Measurements from ENCODE around the gene ADCY2.
"Not testable (repeated sequence)": the region's sequence is repeated elsewhere in the genome, so short reads cannot be mapped to it uniquely, and the experiment has no call there.

Gene ADCY2

GRCh38 chr5:7395432-7395946, 449 bp upstream of the ADCY2 start:
- no peak for DNase-seq (ENCODE audit: low read depth in 2 of 2)

- DNase-seq (ENCODE audit: low read depth in 2 of 2) = no peak
Measured at GRCh38 chr5:7396713-7397454, 946 bp downstream of the ADCY2 start.

GRCh38 chr5:7397937-7398336, 2.0 kb downstream of the ADCY2 start:
- DNase-seq (ENCODE audit: low read depth in 2 of 2) = no peak

GRCh38 chr5:7398596-7399280, 2.8 kb downstream of the ADCY2 start:
- DNase-seq (ENCODE audit: low read depth in 2 of 2) = no peak

- DNase-seq (ENCODE audit: low read depth in 2 of 2) = no peak
Measured at GRCh38 chr5:7405277-7405676, 9.3 kb downstream of the ADCY2 start.

- DNase-seq (ENCODE audit: low read depth in 2 of 2) = no peak
Measured at GRCh38 chr5:7410936-7411511, 15.1 kb downstream of the ADCY2 start.

GRCh38 chr5:7412409-7412808, 16.5 kb downstream of the ADCY2 start:
- DNase-seq (ENCODE audit: low read depth in 2 of 2) = no peak

- no peak for DNase-seq (ENCODE audit: low read depth in 2 of 2)
Measured at GRCh38 chr5:7415123-7415522, 19.2 kb downstream of the ADCY2 start.

GRCh38 chr5:7415587-7416535, 19.9 kb downstream of the ADCY2 start:
- DNase-seq (ENCODE audit: low read depth in 2 of 2) = no peak

GRCh38 chr5:7418276-7418675, 22.3 kb downstream of the ADCY2 start:
- no peak for DNase-seq (ENCODE audit: low read depth in 2 of 2)

- no peak for DNase-seq (ENCODE audit: low read depth in 2 of 2)
Measured at GRCh38 chr5:7419367-7419766, 23.4 kb downstream of the ADCY2 start.

- no peak for DNase-seq (ENCODE audit: low read depth in 2 of 2)
Measured at GRCh38 chr5:7419846-7420245, 23.9 kb downstream of the ADCY2 start.

GRCh38 chr5:7420510-7421280, 24.8 kb downstream of the ADCY2 start:
- DNase-seq (ENCODE audit: low read depth in 2 of 2) = no peak

GRCh38 chr5:7422316-7423106, 26.6 kb downstream of the ADCY2 start:
- no peak for DNase-seq (ENCODE audit: low read depth in 2 of 2)

- not testable (repeated sequence) for DNase-seq (ENCODE audit: low read depth in 2 of 2)
Measured at GRCh38 chr5:7423231-7423630, 27.3 kb downstream of the ADCY2 start.

GRCh38 chr5:7425830-7426229, 29.9 kb downstream of the ADCY2 start:
- no peak for DNase-seq (ENCODE audit: low read depth in 2 of 2)

GRCh38 chr5:7426284-7426683, 30.3 kb downstream of the ADCY2 start:
- DNase-seq (ENCODE audit: low read depth in 2 of 2) = no peak

GRCh38 chr5:7434914-7435313, 39.0 kb downstream of the ADCY2 start:
- DNase-seq (ENCODE audit: low read depth in 2 of 2) = no peak

- no peak for DNase-seq (ENCODE audit: low read depth in 2 of 2)
Measured at GRCh38 chr5:7435503-7435902, 39.6 kb downstream of the ADCY2 start.

- DNase-seq (ENCODE audit: low read depth in 2 of 2) = no peak
Measured at GRCh38 chr5:7436521-7436920, 40.6 kb downstream of the ADCY2 start.
